NCI-H524 (cell line): ENCODE data around the gene RASGRF1.
A peak's percentile ranks its signal among the peaks of the same experiment; 100 is the strongest.
"Not testable (repeated sequence)": the region's sequence is repeated elsewhere in the genome, so short reads cannot be mapped to it uniquely, and the experiment has no call there.

Experiments used
- DNase-seq, 2 experiments: peaks; one replicate each; lab custom pipeline; 2025; lab: John Stamatoyannopoulos, UW

The RASGRF1 gene

GRCh38 chr15:78931439-78932257, 158.9 kb downstream of the RASGRF1 start:
- DNase-seq = no peak

DNA sequence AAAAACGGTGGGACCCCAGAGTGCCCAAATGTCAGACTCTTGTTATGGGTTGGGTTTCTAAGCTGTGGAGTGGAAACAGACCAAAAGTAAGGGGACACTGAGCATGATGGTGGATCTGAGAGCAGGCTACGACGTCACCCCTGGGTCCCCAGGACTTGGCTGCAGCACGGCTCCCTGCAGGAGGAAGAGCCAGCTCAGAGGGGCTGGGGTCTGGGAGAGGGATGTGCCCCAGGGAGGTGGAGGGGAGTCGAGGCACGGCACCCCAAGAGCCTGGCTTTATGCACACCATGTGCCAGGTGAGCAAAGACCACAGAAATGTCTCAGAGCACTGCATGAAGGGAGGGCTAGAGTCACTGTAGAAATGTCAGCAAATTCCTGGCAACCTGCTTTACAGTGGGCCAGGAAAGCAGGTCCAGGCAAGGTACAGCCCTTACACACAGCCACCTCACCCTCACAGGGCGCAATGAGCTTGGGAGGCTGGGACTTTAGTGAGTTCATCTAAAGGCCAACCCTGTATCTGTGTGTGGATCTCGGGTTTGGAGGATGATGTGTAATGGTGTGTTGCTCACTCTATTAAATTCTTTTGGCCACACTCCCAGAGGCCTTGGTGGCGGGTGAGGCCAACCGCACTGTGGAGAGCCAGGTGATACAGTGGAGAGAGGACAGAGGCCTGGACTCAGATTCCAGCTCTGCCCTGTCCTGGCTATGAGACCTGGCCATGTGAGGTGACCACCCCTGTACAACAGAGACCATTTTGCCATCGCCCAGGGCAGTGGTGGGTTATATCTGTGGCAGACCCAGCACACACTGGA, 159.8 kb downstream of the RASGRF1 start:
- DNase-seq = no peak

DNA sequence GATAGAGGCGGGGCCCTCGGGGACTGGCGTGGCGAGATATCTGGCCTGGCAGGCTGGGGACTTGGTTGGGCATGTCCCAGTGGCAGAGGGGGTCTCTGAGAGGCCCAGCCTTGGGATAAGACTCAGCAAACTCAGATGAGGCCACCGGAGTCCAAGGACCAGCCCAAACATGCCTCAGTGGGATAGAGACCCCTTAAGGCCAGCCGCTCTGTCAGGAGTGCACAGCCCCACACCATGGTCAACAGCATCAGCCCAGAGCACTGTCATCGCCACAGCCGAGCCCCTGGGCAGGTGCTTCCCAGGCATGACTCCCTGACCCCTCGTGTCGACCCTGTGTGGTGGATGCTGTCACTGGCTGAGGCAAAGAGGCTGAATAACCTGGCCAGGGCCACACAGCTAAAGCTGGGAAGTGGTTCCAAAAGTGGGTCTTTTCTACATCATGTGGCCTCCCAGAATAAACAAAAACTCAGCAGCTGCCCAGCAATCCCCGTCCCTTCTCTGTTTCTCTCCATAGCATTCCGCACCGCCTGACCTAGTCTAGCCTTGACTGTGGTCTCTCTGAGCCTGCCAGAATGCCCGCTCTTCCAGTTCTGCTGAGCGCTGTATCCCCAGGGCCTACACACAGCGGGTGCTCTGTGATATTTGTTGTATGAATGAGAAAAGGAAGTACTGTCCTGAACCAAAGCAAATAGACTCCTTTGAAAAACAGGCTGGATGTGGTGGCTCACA, 160.9 kb downstream of the RASGRF1 start:
- no peak for DNase-seq

DNA sequence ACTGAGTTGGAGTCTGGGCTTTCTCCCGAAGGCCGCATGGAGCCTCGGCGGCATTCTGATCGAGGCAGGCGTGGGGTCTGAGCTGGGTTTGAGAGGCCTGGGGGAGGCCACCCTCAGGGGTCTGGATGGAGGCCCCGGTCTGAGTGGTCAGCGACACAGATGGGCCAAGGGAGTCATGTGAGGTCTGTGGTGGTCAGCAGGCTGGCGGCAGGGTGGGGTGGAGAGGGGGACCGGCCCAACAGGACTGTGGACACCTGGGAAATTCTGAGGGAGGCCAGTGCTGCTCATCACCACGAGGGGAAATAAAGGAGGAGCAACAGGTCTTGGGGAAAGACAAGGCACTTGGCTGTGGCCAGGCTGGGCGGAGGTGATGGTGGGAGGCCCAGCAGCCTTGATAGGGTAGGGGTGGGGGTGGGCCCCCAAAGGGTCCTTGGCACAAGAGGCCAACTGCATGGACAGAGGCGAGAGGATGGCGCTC, 161.9 kb downstream of the RASGRF1 start:
- no peak for DNase-seq

DNA sequence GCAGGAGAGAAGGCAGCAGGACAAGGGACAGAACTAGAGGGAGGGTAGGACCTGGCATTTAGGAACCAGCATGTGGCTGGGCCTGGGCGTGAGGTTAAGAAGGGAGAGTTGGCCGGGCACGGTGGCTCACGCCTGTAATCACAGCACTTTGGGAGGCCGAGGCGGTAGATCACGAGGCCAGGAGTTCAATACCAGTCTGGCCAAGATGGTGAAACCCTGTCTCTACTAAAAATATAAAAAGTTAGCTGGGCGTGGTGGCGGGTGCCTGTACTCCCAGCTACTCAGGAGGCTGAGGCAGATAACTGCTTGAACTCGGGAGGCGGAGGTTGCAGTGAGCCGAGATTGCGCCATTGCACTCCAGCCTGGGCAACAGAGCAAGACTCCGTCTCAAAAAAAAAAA, 162.4 kb downstream of the RASGRF1 start:
- not testable (repeated sequence) for DNase-seq

GRCh38 chr15:78927077-78927790, 163.3 kb downstream of the RASGRF1 start:
- DNase-seq = no peak

DNA sequence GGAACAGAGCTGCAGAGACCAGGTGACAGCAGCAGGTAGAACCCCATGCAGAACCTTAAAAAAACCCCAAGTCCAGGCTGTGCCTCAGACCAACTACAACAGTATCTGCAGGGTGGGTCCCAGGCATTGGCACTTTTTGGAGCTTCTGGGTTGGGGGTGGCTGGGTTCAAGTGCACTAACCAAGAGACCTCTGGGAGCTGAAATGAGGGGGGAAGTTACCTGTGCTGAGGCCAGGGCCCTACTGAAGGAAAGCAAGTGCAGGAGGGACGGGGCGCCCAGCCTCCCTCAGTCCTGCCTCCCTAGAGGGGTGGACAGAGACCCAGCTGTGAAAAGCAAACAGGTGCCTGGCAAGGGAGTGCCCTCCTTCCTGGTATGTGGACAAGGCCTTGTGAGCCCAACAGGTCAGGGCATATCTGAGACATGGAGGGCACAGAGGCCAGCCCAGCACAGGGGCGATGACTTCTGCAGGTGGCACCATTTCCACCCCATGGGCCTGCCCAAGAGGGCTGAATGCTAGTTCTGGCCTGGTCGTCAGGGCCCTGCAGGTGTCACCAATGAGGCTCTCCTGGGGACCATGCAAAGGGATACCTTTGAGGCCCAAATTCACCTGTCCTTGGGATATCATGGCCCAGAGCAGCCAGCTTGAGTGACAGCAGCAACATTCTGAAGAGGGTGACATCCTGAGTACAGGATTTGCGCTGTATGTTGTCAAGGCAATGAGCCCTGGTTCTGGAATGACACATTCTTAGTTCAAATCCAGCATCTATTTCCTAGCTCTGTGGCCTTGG, 164.4 kb downstream of the RASGRF1 start:
- DNase-seq = no peak

DNA sequence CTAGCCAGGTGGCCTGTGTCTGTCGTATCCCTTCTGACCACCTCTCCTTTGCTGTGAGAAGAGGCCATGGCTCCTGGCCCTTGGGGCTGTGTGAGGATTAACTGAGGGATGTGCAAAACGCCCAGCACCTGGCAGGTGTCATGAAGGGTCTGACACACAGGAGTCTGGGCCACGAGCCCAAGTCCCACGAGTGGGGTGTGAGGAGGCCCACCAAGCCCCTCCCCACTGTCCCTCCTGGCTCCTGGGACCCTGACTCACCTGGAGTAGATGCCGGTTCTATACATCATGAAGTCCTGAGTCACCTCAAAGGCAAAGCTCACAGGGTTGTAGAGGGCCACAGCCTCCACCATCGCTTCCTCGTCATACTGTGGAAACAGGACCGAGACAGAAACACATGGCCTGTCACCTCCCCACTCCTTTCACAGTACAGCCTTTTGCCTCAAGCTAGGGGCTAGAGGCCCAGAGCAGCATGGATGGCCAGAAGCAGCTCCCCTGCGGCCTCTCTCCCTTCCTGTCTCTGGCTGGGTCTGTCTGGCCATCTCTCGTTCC, 165.4 kb downstream of the RASGRF1 start:
- DNase-seq = no peak

- DNase-seq = no peak
Measured at GRCh38 chr15:78923480-78924360, 166.9 kb downstream of the RASGRF1 start.

DNA sequence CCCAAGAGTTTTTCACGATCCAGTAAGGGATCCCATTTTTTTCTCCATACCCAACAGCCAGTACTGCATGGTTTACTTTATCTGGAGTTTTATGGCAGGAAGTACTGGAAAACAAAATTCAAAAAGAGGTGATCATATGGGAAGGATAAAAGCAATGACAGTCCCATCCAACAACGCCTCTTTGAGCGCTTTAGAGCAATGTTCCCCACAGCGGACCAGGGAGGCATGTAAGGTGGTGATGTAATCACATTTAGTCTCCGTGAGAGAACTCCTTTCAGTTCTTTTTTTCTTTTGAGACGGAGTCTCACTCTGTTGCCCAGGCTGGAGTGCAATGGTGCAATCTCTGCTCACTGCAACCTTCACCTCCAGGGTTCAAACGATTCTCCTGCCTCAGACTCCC, 167.6 kb downstream of the RASGRF1 start:
- no peak for DNase-seq

DNA sequence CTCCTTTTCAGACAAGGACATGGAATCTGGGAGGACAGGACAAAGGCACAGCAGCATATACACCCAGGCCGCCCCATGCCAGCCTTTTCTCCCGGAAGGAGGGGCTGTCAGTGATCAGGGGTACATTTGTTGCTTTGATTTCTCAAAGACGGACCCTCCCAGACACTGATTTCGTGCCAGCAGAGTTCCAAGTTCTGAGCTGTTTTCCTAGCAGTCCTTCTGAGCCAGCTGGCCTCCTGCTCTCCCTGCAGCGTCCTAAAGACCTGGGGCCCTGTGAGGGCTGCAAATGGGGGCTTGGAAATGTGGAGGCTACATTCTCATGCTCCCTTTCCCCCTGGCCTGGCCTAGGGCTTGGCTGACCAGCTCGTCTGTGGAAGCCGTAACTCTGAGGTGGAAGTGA, 168.1 kb downstream of the RASGRF1 start:
- no peak for DNase-seq

GRCh38 chr15:78921940-78922339, 168.6 kb downstream of the RASGRF1 start:
- no peak for DNase-seq

- no peak for DNase-seq
Measured at GRCh38 chr15:78921517-78921916, 169.1 kb downstream of the RASGRF1 start.

DNA sequence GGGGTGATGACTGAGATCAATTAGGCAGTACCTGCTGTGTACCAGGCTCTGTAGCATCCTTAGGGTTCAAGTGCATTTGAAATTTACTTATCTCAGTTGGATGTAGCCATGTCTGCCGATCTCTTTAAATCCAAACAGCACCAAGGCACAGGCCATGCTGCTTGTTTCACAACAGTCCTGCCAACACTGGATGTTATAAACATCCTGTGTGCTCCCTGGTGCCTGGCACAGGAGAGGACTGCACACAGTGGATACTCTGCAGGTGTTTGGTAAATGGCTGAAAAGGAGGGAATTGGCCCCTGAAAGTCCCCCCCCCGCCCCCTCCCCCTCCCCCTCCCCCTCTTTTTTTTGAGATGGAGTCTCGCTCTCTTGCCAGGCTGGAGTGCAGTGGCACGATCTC, 172.7 kb downstream of the RASGRF1 start:
- no peak for DNase-seq

- DNase-seq = no peak
Measured at GRCh38 chr15:78916088-78916487, 174.5 kb downstream of the RASGRF1 start.

GRCh38 chr15:78915341-78916087, 175.1 kb downstream of the RASGRF1 start:
- no peak for DNase-seq

GRCh38 chr15:78914027-78914764, 176.4 kb downstream of the RASGRF1 start:
- DNase-seq = peak in 1 of 2 experiments; percentile 19

DNA sequence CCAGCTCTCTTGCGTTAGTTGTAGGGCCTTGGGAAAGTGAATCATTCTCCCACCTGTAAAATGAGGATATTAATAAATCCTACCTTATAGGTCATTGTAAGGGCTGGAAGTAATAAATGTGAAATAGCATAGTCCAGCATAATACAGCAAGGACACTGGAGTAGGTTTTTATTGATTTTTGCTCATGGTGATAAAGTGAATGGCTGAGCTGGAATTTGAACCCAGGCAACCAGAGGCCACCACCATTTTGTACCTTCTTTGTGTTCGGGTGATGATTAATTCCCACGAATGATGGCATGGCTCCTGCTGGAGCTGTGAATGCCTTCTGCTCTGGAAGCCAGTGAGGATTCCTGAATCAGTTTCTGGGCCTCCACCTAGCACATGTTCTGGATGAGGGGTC, 177.6 kb downstream of the RASGRF1 start:
- no peak for DNase-seq
